Esophagus mucosa (tissue), 1 donor: ENCODE data around the gene PBX1. TPM values are rescaled to one million over a fixed set of nuclear protein-coding genes. Genes with fewer than 3 reads are reported as not detected.

Source experiments
- ATAC-seq: fragments of 200-7000 bp; cut with Tn5 transposase; one replicate; pipeline ENCODE4 v1.9.1; 2020
- total RNA-seq: library from RNA; stranded (reverse); gene quantifications from one replicate; pipeline ENCODE4 v1.2.4, GENCODE V29; 2023
- donor health status: DM: yes; HTN: yes; CAD: no.

Gene PBX1
- total RNA-seq, 1 donor from 2014 or later, result 31.5 TPM

DNA sequence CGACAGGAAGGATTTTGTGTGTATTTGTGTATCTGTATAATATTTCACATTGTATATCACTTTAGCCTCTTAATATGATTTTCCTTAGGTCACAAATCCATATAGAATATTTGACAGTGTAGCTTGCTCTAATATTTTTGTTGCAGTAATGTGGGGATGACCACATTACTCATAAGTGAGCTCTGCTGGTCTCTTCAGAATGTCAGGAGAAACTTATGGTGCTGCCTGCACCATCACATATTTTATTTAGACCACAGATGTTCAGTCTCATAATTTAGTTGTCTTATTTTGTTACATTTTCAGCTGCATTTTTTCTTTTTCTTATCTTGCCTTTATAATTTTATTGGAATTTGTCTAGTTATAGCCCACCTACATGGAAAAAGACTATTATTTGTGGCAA is 205.3 kb downstream of the PBX1 start:
- ATAC-seq, result no peak

DNA sequence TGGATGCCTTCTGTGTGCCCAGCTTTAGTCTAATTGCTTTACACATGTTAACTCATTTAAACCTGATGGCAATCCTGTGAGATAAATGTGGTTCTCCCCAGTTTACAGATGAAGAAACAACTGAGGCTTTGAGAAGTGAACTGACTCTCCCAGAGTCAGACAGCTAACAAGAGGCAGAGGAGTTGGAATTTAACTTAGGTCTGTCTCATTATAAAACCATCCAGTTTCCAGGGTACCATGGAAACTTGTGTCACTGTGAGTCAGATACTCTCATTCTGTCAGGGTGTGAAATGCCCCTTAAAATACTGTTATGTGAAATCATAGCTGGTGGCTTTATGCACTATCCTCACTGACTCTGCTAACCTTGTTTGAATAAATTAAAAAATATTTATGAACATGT is 206.6 kb downstream of the PBX1 start:
- no peak for ATAC-seq

DNA sequence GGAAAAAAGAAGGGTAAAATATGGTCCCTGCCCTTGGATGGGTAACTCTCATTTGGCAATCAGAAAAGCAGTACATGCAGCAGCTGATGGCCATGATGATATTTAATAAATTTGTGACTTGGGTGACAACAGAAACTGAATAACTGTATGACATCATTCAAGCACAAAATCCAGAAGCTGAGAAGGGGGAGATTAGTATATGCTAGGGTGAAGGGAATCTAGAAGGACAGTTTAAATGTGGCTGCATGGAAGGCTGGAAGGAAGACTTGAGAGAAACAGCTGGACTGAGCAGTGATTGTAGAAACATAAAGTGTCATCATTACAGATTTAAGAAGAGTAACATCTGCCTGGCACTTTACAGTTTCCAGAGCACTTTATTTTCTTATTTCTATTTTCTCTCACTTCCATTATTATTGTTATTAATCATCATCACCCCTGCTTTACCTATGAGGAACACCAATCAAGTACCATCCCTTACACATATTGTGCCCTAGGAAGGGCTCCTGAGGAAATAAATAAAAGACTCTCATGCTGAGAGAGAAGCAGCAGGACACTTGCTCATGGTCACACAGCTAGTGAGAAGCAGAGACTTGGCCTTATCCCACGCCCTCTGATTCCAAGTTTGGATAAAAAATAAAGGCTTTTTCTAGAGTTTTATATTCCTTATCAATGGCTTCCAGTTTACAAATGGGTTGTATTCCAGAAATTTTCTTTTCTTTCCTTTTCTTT is 207.2 kb downstream of the PBX1 start:
- no peak for ATAC-seq

DNA sequence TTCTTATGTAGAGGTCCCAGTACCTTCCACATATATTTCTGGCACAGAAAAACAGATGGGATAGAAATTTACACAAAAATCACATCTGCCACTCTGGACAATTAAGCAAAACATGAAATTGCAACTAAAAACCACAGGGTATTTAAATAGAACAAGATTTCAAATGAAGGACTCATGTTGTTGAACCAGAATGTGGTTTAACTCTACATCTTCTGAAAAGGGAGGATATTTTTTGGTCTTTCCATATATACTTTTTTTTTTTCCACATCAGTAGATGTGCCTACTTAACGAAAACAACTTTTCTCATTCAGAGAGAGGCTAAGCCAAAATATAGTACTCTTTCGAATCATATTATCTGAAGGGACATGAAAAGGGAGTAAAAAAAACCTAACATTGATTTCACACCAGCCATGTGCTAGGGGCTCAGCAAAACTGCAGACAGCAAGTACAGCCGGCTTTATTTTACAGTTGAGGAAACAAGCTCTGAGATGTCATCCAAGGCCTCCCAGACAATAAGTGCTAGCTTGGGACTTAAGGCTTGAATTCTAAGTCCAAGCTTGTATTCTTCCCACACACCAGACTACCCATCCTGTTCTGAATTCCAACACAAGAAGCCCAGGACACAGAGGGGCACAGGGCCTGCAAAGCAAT is 208.9 kb downstream of the PBX1 start:
- ATAC-seq, result no peak

DNA sequence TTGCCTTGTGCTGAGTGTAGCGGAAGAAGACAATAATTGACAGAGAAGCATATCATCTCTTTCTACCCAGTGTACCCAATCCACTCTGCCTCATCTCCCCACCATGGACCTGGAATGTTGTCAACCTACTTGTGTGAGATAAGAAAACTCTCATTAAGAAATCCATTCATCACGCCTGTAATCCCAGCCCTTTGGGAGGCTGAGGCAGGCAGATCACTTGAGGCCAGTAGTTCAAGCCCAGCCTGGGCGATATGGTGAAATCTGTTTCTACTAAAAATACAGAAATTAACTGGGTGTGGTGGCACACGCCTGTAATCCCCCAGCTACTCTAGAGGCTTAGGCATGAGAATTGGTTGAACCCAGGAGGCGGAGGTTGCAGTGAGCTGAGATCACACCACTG is 209.6 kb downstream of the PBX1 start:
- ATAC-seq, result no peak

DNA sequence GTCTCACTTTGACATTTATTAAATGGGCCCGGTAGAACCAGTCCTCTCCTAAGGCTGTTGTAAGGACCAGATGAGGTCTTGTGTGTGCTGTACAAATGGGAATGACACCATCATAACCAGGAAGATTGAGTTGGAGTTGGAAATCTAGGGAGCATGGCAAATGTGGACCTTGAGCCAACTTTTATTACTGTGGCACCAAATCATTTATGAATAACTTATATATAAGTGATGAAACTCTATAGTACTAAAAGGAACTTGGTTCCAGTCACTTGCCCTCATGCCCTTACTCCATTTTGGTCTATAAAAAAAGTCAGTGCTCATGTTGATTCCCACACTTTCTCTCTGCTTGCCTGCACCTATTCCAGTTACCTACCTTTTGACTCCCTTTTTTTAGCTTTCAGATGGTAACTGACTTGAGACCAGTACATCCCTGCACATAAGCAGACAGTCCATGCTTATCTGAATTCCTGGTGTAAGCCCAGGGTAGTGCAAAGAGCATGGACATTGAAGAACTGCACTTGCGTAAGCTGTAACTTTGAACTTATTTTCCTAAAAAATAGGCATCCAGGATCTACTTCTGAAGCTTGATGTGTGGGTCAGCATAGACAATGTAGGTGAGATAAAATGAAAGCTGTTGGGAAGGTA is 210.6 kb downstream of the PBX1 start:
- no peak for ATAC-seq

DNA sequence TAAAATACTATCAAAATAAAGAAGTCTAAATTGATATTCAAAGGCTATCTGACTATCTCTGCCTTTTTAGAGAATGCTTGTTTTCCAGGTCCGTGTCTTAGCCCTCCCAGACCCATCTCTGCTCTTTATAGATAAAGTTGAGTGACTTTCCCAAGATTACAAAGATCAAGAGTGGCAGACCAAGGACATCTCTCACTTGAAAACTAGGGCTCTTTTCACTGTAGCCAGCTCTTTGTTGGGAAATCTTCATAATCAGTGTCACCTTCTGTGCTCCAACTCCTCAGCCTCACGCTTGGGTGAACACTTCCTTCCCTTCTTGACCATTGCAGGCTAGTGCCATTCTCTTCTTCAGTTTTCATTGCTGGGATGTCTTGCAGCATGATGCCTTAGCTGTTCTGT is 211.1 kb downstream of the PBX1 start:
- ATAC-seq, result no peak

DNA sequence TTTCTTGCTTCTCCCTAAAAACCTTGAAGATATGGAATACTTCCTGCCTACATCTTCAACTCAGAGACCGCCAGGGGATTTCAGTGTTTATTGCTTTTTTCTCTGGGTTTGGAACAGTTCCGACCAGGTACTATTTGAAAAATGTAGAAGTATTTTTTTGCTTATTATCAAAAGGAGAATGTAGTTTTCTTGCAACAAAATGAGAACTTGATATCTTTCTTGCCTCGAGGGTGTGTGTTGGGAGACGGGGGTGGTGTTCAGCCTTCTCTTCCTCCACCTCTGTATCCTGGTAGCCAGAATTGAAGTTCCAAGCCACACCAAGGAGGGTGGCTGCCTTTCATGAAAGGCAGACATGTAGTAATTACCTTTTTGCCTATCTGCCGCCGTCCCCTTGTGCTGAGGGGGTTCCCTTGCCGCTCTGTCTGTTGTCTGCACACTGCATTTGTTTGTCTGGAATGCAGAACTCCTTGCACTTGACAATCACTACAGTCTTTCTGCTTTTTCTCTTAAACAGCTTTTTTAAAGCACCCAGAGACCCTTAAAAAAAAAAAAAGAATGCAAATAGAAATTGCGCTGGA is 212.1 kb downstream of the PBX1 start:
- no peak for ATAC-seq

DNA sequence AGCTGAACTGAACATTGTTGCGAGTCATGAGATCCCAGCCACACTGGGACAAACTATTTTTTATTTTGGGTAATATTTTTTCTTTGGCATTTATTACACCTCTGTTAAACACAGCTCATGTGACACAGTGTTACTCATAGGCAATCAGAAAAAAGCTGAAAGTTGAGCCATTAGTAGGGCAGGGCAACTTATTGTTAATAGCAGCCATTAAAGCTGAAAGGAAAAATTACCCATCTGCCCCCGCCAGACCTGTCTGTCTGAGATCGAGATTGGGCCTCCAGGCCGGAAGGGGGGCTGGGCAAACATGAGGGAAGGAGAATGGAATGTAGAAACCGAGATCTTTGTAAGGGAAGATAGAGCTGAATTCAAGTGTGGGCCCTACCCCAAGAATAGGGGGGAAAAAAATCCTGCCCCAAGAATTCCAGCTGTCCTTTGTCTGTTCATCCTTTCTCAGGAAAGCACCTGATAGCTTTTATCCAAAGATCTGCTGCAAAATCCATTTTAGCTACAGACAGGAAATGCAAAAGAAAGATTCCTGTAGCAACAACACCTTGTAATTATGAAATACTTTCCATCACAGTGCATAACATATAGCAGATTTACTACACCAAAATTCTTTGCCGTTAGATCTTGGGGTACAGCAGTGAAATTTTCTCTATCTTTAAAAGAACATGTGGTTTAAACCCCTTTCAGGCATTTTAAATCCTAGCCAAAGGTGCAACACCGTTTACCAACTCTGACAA is 212.8 kb downstream of the PBX1 start:
- ATAC-seq, result peak; percentile 74

DNA sequence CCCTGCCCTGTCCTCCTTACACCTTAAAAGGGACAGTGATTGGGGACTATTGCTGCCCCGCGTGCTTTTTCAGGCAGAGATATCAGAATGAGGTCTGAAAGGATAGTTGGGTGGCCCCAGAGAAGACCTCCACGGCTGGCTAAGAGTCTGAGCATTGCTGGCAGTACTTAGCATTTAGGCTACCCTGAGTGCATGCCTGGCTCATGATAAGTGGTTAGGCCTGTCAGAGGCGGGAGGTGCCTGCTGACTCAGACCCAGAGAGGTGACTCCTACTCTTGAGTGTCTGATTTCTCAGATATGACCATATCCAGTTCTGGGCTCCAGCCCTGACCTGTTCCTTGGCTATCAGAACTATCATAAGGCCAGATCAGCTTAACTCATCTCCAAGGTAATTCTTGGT is 213.7 kb downstream of the PBX1 start:
- ATAC-seq, result peak; percentile 99

DNA sequence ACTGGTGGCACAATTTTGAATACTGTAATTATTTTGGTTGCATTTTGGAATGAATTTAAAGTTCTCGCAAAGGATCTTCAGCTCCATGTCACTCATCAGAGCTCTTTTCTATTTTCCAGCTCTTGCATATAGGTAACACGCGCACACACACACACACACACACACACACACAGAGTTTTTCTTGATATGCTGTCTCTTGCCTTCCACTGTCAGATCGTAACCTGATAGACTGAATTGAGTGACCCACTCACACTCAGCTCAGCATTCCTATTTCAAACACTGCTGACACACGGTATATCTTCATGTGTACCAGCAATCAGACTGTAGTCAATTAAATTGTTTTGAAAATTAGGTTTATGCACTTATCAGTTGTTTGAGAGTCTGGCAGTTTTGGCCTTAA is 214.1 kb downstream of the PBX1 start:
- no peak for ATAC-seq

DNA sequence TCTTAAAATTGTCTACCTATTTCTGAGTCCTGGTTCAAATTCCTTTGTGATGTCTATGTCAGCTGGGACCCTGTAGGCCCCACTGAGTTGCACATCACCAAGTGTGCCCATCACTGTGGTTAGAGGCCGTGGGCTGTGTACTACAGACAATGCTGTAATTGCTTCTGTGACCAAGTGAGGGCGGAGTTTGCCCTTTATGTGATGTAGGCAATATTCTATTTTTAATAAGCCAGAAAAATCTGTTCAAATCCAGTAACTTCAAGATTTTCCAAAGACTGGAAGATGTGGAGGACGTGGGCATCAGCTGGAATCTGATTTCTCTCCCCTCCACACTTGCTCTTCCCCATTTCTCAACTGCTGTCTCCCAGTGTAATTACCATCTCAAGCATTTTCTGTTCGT is 215.4 kb downstream of the PBX1 start:
- no peak for ATAC-seq

DNA sequence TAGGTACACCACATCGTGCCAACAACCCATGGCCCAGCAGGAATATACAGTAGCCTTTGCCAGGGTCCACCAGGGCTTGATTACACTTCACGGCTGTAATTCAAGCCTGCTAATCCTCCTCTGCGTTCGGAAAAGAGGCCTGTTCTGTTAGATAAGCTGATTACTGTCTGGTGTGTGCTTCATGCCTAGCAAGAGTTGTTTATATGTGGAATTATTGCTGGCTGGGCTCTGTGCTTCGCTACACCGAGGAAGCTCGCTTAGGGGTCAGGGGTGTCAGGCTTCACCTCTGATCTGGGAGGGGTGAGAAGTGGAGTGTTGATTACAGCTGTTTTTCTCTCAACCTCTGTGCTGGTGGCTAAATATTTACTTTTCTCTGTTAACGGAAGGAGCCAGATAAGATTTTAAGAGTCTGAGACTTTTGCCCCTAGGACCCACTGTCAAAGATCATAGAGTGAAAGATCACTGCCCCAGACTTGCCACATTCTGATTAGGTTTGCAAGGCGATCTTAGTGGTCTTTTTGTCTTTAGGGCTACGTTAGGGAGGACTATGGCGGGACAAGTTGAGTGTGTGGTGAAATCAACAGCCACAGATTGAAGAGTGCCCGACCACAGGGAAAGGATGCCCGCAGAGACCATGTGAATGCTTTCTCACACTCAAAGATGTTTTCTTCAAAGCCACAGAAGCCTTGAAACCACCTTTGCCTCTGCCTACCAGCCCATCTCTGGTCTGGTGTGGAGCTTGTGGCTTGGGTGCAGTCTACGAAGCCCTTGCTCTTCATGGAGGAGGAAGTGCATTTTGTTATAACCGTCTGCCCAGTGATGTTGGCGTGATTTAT is 216.1 kb downstream of the PBX1 start:
- ATAC-seq, result no peak

DNA sequence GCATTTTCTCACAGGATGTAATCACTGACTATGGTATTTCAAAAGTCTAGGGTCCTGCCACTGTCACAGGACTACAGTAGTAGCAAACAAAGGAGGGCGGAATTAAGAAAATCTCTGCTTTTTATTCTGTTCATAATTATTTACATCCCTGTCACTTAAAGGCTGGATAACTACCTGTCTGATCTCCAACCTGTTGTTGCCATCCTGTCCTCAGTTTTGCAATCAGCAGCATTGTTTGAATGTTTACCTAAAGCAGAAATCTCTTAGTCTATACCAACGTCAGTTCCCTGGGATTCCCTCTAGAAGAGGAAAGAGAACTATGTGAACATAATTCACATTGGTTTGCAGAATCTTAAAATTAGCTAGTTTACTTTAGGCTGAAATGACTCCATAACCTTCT is 218.5 kb downstream of the PBX1 start:
- no peak for ATAC-seq

DNA sequence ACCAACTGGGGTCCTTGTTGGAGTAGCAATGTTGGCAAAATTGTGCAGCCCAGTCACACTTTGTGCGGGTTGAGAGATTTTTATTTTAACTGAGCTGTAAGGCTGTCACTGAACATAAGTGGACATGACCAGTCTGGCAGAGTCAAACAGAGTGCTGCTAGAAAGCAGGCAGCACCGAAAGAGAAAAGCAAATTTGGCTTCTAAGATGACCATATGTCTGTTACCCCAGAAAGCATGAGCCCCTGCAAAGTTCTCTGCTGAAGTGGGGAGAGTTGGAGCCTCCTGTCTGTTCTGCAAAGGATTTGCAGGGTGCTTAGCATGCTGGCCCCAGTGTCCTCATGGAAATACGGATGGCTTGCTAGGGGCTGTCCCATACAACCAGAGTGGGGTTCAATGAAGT is 220.4 kb downstream of the PBX1 start:
- no peak for ATAC-seq

DNA sequence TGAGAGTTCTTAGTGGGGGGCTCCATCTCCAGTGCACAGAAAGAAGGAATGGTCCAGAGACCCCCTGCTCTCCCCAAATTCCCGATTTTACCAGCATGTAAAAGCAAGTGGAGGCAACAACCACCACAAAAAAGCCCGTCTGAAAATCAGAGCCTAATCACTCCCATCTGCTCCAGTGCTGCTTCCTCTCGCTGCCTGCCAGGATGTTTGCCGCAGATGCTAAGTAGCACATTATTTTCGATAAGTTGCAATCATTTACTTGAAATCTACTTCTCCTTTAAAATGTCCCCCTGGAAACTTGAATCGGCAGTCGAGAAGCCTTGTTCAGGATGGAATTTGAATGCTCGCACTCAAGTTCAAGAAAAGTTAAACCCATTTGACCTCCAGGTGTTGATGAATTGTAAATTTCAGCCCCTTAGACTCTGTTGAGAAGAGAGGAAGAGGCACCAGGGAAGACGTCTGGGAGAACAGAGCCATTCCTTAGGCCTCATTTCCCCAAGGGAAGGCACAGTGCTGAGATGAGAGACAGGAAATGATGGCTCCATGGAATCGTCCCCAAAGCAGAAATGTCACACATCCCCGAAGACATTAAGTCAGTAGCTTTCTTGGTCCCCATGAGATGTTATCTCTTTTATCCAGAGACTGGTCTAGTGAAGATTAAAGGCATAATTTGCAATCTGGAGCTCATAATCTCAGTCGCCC is 221.3 kb downstream of the PBX1 start:
- ATAC-seq, result no peak

DNA sequence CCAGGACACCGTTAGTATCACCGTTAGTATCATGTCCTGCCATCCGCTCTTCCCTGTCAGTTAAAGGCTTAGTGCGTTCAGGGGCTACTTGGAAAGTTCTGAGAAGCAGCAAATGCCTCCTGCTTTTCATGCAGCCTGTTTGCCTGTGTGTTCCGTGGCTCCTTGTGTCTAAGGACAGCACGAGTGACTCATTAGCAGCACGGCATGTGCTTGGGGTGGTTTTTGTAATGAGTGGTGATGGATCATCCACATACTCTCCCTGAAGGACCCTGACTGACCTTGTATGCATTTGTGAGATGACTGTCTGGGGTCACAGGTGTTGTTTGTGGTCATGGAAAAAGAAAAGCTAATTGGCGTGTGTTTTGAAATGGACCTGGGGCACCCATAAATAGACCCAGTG is 221.9 kb downstream of the PBX1 start:
- ATAC-seq, result peak; percentile 67

DNA sequence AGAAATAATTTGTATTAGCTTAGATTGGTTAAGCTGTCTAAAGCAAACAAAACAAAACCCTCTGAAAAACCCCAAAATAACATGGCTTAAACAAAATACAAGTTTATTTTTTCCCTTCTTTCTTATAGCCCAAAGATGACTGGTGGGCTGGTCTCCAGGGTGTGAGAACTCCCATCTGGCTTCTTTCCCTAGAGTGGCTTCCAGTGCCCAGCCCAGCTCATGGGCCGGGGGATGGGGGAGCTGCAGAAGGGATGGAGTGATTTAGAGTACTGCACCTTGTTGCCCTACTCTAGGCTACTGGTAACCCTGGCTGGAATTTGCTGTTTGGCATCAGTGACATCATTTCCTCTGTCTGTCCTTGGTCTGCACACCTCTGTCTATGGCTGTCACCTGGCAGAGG is 223.0 kb downstream of the PBX1 start:
- ATAC-seq, result no peak

DNA sequence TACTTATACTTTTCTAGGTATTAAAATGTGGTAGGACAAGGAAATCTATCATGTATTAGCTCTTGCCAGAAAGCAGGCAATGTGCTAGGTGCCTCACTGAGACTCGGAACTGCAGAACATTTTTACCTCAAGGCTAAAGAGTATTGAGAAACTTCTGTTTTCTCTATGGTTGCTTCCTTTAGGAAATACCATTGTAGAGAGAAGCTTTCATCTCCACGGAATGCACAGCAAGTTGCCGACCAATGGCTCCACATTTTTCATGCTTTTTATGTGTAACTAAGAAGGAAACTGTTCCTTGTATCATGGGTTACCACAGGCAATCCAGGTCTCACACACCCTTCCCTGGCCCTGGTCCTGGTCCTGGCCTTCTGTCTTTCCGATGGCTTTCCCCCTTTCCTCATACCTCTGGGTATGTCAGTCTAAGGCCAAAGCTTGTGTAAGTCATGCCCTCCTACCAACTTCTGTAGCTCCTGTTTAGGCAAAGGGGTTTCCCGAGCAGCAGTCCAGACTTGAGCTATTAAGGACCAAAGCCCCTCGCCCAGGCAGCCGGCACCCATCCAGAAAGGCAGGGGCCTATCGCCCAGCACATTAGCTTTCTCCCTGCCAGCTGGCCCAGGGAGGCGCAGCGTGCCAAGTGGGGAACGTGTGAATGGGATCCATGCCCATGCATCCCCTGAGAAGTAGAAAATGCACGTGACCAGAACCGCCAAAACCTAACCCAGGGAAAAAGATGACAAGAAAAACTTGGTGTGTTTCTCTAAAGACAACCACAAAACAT is 225.0 kb downstream of the PBX1 start:
- no peak for ATAC-seq

DNA sequence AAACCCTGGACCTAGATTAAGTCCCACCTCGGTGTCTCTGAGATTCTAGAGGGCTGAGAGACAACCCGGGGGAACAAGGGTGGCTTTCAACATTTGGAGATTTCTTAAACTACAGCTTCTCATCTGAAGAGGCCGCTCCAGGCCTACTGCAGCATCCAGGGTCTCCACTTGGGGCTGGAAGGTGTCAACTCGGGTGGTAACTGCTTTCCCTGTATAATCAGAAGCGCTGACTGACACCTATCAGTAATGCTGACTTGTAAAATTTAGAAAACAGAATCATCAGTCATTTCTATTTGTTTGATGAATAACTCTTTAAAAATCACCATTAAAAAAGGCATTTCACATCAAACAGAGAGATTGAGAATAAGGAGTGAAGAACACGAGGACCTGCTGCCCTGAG is 226.0 kb downstream of the PBX1 start:
- ATAC-seq, result no peak
